NCI-H82 treated with DMSO at 0.1 percent for 48 hours (cell line): ENCODE results near the gene ZSWIM6.

Experiments used
- DNase-seq: peaks from one replicate; lab custom pipeline; 2025; ENCODE audit not compliant: unreplicated experiment; lab: John Stamatoyannopoulos, UW

The ZSWIM6 gene

GRCh38 chr5:61330845-61331406 lies 1.1 kb upstream of the ZSWIM6 start:
- no peak for DNase-seq

- no peak for DNase-seq
Observed at GRCh38 chr5:61332358-61332749, 296 bp downstream of the ZSWIM6 start.

- no peak for DNase-seq
Observed at GRCh38 chr5:61332851-61333320, 828 bp downstream of the ZSWIM6 start.

- DNase-seq = no peak
Observed at GRCh38 chr5:61333321-61333953, 1.4 kb downstream of the ZSWIM6 start.

- no peak for DNase-seq
Observed at GRCh38 chr5:61333954-61334867, 2.2 kb downstream of the ZSWIM6 start.

- no peak for DNase-seq
Observed at GRCh38 chr5:61334868-61335615, 3.0 kb downstream of the ZSWIM6 start.

- no peak for DNase-seq
Observed at GRCh38 chr5:61339764-61340163, 7.7 kb downstream of the ZSWIM6 start.

GRCh38 chr5:61340775-61341361 lies 8.8 kb downstream of the ZSWIM6 start:
- no peak for DNase-seq

GRCh38 chr5:61342071-61342501 lies 10.0 kb downstream of the ZSWIM6 start:
- no peak for DNase-seq

- no peak for DNase-seq
Observed at GRCh38 chr5:61344187-61344944, 12.3 kb downstream of the ZSWIM6 start.

- no peak for DNase-seq
Observed at GRCh38 chr5:61346511-61346910, 14.5 kb downstream of the ZSWIM6 start.

GRCh38 chr5:61347080-61347479 lies 15.0 kb downstream of the ZSWIM6 start:
- no peak for DNase-seq

GRCh38 chr5:61348447-61348846 lies 16.4 kb downstream of the ZSWIM6 start:
- DNase-seq = no peak

GRCh38 chr5:61349935-61350334 lies 17.9 kb downstream of the ZSWIM6 start:
- DNase-seq = no peak

- no peak for DNase-seq
Observed at GRCh38 chr5:61350535-61350934, 18.5 kb downstream of the ZSWIM6 start.

GRCh38 chr5:61351733-61352132 lies 19.7 kb downstream of the ZSWIM6 start:
- no peak for DNase-seq

- no peak for DNase-seq
Observed at GRCh38 chr5:61352180-61352579, 20.1 kb downstream of the ZSWIM6 start.

- no peak for DNase-seq
Observed at GRCh38 chr5:61352612-61353156, 20.6 kb downstream of the ZSWIM6 start.

- DNase-seq = no peak
Observed at GRCh38 chr5:61353293-61353692, 21.2 kb downstream of the ZSWIM6 start.

- no peak for DNase-seq
Observed at GRCh38 chr5:61354199-61354598, 22.1 kb downstream of the ZSWIM6 start.
